Iris pigment epithelial cell (primary cell): Measurements from ENCODE around the gene PTPRQ.

ENCODE experiments used
- DNase-seq: peaks from one replicate; pipeline ENCODE4 v3.0.0-alpha.2; 2011; ENCODE audit warnings: low read depth

The PTPRQ gene

GRCh38 chr12:80565271-80565670, 121.2 kb downstream of the PTPRQ start:
- DNase-seq = peak; percentile 85

- peak; percentile 89 for DNase-seq
Observed at GRCh38 chr12:80567401-80567800, 123.4 kb downstream of the PTPRQ start.

DNA sequence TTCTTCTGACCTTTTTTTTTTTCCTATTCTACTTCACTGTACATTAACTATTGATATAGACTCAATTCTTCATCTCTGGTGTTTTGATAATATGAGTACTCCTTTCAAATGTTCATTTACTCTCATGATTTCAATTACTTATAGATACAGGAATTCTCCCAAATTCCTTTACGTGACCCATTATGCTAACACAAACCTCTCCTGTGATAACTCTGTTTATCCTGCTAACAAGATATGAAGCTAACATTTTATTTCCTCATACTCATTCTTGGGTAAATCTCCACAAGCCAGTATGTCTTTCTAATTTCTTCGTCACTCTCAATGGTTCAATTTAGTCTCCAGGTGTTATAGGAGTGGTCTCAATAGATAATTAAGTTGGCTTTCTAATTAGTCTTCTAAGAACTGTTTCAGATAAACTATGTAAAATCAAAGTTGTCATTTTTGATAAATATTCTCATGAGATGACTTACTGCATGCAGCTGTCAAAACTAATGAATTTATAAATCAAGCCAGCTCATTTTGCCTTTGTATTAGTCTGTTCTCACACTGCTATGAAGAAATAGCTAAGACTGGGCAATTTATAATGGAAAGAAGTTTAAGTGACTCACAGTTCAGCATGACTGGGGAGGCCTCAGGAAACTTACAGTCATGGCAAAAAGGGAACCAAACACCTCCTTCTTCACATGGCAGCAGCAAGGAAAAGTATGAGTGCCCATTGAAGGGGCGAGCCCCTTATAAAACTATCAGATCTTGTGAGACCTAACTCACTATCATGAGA, 132.8 kb downstream of the PTPRQ start:
- DNase-seq = peak; percentile 56

DNA sequence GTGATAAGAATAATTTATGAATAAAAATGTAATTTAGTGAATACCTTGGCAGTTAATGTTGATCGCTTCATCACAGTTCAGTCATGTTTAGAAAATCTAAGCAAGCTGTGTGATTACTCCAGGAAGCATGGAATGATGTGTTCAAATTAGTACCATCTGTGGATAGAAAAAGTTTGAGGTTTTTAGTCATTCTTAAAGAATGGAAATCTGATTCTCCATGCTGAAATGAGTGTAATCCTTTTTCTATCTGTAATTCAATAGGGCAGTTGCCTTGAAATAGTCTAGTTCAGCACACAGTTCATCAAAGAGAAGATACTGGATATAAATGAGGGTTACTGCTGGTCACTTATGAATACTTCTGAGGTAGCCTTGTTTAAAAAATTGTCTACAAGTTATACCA, 136.2 kb downstream of the PTPRQ start:
- peak; percentile 96 for DNase-seq

- DNase-seq = no peak
Observed at GRCh38 chr12:80581783-80582182, 137.7 kb downstream of the PTPRQ start.

GRCh38 chr12:80582431-80582830, 138.4 kb downstream of the PTPRQ start:
- peak; percentile 40 for DNase-seq

DNA sequence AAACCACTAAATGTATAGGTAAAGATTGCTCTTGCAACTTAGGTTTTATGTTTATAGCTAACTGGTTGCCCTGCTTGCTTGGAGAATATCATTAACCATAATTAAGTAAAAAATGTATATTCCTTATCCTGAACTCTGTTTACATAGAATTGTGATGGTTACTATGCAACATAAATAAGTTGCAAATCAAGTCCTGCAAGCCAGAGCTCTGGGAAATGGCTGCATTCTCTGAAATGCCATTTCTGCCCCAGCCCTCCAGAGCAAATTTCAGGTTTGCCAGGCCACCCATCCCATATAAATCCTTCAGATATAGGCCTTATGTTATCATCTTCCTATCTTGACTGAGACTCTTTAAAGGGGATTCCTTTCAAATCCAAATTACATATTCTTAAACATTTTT, 145.0 kb downstream of the PTPRQ start:
- DNase-seq = no peak

DNA sequence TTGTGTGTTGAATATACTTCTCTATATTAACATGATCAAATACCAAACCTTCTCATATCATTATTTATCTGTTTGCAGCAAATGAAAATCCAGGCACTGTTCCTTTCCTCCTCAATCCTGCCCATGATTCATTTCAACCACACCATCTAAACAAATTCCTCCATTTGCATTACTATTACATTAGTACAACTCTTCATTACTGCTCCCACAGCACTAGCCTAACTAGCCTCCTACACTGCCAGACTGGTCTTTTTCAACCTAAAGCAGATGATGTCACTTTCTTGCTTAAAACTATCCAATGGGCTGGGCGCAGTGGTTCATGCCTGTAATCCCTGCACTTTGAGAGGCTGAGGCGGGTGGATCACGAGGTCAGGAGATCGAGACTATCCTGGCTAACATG, 146.1 kb downstream of the PTPRQ start:
- DNase-seq = peak; percentile 82

GRCh38 chr12:80593766-80594165, 149.7 kb downstream of the PTPRQ start:
- peak; percentile 83 for DNase-seq

GRCh38 chr12:80596509-80596908, 152.5 kb downstream of the PTPRQ start:
- no peak for DNase-seq

- peak; percentile 85 for DNase-seq
Observed at GRCh38 chr12:80598004-80598606, 154.1 kb downstream of the PTPRQ start.

DNA sequence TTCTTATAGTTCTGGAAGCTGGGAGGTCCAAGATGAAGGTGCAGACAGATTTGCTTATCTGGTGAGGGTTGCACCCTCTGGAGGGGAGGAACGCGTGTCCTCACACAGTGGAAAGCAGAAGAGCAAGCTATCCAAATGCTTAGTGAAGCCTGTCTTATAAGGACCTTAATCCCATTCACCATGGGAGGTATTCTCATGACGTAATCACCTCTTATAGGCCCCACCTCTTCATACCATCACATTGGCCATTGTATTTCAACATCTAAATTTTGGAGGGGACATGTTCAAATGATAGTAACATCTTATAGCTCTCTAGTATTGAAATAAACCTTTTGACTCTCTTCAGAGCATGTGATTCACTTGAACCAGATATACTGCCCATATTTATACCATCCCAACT, 158.4 kb downstream of the PTPRQ start:
- no peak for DNase-seq

- no peak for DNase-seq
Observed at GRCh38 chr12:80607361-80608135, 163.5 kb downstream of the PTPRQ start.

DNA sequence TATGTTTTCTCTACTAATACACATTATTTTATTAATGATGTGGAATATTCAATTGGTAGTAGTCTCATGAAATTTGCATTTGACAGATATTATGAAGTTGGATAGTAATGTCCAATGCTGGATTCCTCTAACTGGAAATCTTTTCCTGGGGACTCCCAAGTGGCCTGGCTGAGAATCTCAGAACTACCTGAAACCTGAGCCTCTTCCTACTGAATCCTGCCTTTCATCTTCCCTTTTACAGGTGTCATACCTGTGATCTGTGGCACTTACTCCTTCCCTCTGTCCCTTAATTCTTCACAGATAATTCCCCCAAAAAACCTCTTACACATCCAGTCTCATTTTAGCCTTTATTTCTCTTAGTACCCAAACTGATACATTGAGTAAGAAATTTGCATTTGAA, 173.7 kb downstream of the PTPRQ start:
- no peak for DNase-seq

DNA sequence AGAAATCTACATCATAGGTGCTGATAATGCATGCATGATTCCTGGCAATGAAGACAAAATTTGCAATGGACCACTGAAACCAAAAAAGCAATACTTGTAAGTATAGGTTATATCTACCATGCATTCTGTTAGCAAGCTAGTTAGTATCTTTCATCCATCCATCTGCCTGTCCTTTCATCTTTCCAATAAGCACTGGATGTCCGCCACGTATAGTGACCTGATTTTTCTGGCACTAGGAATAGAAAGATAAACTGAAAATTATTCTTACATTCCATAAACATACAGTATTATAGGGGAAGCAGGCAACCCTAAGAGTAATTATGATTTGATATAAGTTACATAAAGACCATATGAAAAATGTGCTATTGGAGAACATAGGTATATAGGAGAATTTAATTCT, 176.2 kb downstream of the PTPRQ start:
- DNase-seq = no peak

GRCh38 chr12:80622271-80622670, 178.2 kb downstream of the PTPRQ start:
- no peak for DNase-seq

DNA sequence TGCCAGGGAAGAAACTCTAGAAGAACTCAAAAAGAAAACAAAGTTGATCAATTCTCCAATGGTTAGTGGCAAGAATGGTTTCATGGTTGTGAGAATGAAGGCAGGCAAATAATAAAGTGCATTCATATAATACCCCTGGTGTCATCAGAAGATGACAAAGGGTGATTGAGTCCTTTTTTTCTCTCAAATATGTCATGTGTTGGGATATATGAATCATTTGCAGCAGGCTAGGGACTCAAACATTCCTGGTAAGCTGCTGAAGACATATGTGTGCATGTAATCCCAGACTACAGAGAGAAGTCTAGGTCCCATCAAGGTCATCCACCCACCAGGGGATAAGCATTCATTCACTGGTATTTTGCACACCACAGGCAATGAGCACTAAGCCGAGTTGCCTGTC, 181.0 kb downstream of the PTPRQ start:
- DNase-seq = peak; percentile 49

- no peak for DNase-seq
Observed at GRCh38 chr12:80625901-80626300, 181.9 kb downstream of the PTPRQ start.

GRCh38 chr12:80627782-80628181, 183.7 kb downstream of the PTPRQ start:
- peak; percentile 96 for DNase-seq

DNA sequence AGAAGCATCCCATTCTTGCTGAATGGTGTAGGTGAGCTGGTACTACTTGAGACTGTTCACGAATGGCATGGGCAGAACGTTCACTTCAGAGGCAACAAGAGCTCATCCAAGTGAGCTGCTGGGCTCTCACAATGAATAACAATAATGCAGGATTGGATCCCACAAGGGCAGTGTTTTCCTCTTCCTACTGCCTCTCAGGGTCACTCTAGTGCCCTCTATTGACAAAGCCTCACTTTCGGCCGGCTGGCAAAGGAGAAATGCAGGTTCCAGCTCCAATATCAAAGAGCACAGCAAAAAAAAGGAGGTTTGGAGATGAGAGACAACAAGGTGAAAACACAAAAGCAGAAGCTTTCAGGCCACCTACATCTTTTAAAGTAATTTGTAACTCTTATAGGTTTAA, 188.8 kb downstream of the PTPRQ start:
- DNase-seq = no peak

DNA sequence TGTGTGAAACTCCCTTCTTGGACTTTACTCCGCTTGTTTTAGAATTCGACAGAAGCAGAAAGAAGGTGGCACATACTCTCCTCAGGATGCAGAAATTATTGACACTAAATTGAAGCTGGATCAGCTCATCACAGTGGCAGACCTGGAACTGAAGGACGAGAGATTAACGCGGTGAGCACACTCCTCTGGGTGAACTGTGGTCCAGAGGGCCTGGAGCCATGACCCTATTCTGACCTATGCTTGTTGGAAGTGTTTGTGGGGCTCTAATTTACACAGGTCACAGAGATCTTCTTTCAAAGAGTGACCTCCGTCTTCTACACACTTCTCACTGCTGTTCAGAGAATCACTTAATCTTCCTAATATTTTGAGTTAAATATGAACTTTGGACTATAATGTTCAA, 190.9 kb downstream of the PTPRQ start:
- DNase-seq = no peak

- DNase-seq = peak; percentile 57
Observed at GRCh38 chr12:80636832-80637231, 192.8 kb downstream of the PTPRQ start.

GRCh38 chr12:80641936-80642335, 197.9 kb downstream of the PTPRQ start:
- DNase-seq = no peak
